Measurements from ENCODE around the gene APBB2. TPM values are rescaled to one million over a fixed set of nuclear protein-coding genes. Genes with fewer than 3 reads are reported as not detected.

The APBB2 gene
- total and polyA plus RNA-seq, 2 of the 8 experiments (the other 6 are each of a cell fraction or from before 2014, with no cell fraction given): 58.7 to 59.4 TPM

DNA sequence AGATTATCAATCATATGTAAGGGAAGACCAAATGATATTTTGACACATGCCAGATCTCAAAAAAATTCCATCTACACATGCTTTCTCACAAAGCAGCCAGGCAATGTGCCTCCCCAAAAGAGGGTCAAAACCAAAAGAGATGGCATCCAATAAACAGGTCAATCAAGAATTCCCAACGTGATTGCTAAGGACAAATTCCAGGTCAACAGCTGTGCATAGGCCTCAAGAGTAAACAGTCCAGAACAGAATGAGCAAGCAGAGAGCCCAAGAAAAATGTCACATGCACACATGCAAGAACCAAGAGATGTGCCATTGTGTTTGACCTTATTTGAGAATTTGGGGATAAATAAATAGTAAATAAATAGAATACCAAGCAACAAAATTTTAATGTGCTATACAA, 136.7 kb downstream of the APBB2 start (continued):
- TF ChIP-seq GTF2F1 (IDR thresholded peaks at IDR 0.05; ENCODE audit: borderline replicate concordance, low read depth, low read length): no peak
- no peak for TF ChIP-seq SIN3A (conservative IDR thresholded peaks at IDR 0.05 in 1 of 2, IDR thresholded peaks at IDR 0.05 in 1 of 2; ENCODE audit: low read depth in 1 of 2, low read length in 2 of 2)
- no peak for TF ChIP-seq TCF12 (IDR thresholded peaks at IDR 0.05; ENCODE audit: low read depth, low read length)
- no peak for TF ChIP-seq CHD2 (IDR thresholded peaks at IDR 0.05; ENCODE audit: low read length)

Measured in H1 (cell line).